ENCODE measurements around the gene DCAF10. TPM values are rescaled to one million over a fixed set of nuclear protein-coding genes. Genes with fewer than 3 reads are reported as not detected.
A peak's percentile ranks its signal among the peaks of the same experiment; 100 is the strongest.

DCAF10 gene
- total RNA-seq, 1 donor from 2014 or later: 27.5 TPM

DNA sequence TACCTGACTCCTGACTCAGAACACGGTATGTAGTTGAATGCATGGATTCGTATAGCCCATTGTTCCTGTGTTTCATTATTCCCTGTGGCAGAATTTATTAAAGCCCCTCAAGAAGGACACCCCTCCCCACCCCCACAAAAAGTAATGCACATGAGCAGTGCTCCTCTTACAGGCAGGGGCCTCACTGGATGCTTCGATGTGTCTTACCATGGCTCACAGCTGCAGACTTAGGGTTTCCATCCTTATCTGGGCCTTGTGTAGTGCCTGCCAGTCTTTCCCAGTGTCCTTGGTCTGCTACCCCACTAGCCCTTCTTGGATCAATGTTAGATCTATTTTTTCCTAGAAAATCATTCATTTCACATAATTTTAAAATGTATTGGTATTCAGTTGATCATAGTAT lies 30.6 kb upstream of the DCAF10 start:
- Histone ChIP-seq H3K4me3 (no peak overlapping the region), H3K9me3 (no peaks in the 10 kb centered on the region), H3K27me3 (no peaks in the 10 kb centered on the region), H3K27ac (no peak overlapping the region), H3K36me3 (peaks cover 0 to 28% of the 10 kb centered on the region in 2 donors), H3K4me1 (no peaks in the 10 kb centered on the region)
- DNase-seq (ENCODE audit: extremely low spot score in 2 of 2): no peak
- intact Hi-C loops (cut with DNase I): no loop called here
- TF ChIP-seq POLR2A (IDR thresholded peaks at IDR 0.05): no peak
- TF ChIP-seq POLR2AphosphoS5 (IDR thresholded peaks at IDR 0.05; ENCODE audit: insufficient read depth in 1 of 2, low read depth in 1 of 2): no peak
- TF ChIP-seq, protein P1, sequence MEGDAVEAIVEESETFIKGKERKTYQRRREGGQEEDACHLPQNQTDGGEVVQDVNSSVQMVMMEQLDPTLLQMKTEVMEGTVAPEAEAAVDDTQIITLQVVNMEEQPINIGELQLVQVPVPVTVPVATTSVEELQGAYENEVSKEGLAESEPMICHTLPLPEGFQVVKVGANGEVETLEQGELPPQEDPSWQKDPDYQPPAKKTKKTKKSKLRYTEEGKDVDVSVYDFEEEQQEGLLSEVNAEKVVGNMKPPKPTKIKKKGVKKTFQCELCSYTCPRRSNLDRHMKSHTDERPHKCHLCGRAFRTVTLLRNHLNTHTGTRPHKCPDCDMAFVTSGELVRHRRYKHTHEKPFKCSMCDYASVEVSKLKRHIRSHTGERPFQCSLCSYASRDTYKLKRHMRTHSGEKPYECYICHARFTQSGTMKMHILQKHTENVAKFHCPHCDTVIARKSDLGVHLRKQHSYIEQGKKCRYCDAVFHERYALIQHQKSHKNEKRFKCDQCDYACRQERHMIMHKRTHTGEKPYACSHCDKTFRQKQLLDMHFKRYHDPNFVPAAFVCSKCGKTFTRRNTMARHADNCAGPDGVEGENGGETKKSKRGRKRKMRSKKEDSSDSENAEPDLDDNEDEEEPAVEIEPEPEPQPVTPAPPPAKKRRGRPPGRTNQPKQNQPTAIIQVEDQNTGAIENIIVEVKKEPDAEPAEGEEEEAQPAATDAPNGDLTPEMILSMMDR (IDR thresholded peaks at IDR 0.05): no peak

DNA sequence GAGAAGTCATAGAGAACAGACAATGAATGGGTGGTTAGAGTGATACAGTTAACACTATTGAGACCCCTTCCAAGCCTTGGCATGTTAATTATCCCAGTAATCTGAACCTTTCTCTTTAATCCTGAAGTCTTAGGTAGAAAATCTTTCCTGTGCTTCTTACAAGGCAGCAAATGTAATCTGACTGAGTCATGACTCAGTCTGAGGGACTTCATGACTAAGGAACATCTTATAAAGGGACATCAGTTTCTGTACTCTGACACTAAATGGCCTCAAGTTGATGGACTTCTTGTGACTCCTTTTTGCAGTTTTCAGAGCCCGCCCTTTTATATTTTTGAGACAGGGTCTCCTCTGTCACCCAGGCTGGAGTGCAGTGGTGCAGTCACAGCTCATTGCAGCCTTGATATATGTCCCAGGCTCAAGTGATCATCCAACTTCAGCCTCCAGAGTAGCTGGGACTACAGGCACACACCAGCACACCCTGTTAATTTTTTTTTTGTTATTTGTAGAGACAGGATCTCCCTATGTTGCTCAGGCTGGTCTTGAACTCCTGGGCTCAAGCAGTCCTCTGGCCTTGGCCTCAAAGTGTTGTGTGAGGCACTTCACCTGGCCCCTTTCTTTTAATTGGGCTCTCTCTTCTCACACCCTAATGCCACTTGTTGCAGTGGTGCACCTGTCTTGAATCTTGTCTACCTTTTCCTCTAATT lies 25.2 kb upstream of the DCAF10 start:
- Histone ChIP-seq H3K4me3 (no peak overlapping the region), H3K9me3 (no peaks in the 10 kb centered on the region), H3K27me3 (no peaks in the 10 kb centered on the region), H3K36me3 (peaks cover 5 to 49% of the 10 kb centered on the region in 2 donors), H3K27ac (no peak overlapping the region), H3K4me1 (no peaks in the 10 kb centered on the region)
- DNase-seq (ENCODE audit: extremely low spot score in 2 of 2): no peak
- intact Hi-C loops (cut with DNase I): no loop called here
- TF ChIP-seq, protein P1 (IDR thresholded peaks at IDR 0.05): no peak
- TF ChIP-seq POLR2AphosphoS5 (IDR thresholded peaks at IDR 0.05; ENCODE audit: insufficient read depth in 1 of 2, low read depth in 1 of 2) (no peak), POLR2A (IDR thresholded peaks at IDR 0.05) (no peak)

DNA sequence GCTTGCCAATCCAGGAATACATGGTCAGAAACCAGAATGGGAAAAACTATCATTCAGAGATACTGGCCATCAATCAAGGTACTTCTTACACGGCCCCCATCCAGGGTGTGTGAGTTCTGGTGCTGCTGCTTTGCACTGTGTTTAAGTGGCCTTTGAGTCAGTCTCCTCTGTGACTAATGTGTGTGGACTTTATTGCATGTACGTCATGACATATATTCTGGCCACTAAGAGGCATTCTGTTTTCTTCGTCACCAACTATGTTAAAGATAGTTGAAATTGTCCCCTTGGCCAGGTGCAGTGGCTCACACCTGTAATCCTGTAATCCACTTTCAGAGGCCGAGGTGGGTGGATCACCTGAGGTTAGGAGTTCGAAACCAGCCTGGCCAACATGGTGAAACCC lies 24.3 kb upstream of the DCAF10 start:
- Histone ChIP-seq H3K27me3 (no peaks in the 10 kb centered on the region), H3K4me3 (no peak overlapping the region), H3K4me1 (no peaks in the 10 kb centered on the region), H3K27ac (no peak overlapping the region), H3K9me3 (no peaks in the 10 kb centered on the region), H3K36me3 (peaks cover 5 to 59% of the 10 kb centered on the region in 2 donors)
- DNase-seq (ENCODE audit: extremely low spot score in 2 of 2): no peak
- intact Hi-C loops (cut with DNase I): no loop called here
- TF ChIP-seq, protein P1 (IDR thresholded peaks at IDR 0.05): no peak

DNA sequence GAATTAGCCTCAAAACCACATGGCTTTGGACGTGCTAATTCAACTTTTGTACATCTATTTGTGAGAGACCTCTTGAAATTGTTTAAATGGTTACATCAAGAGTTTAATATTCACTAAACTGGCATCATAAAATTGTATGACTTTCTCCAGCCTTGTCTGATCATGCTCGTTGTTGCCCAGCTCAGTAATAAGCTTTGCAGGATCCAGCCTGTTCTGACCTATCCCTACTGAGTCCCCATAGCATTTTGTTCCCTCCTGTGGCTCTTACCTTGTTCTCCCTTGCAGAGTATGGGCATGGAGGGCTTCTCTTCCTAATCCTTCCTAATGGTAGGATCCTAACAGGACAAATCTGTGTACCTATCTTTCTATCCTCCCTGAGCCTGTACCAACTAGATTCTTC lies 22.1 kb upstream of the DCAF10 start:
- intact Hi-C loops (cut with DNase I): no loop called here
- H3K27me3 ChIP-seq: no peaks in the 10 kb centered on the region
- TF ChIP-seq, protein P1 (IDR thresholded peaks at IDR 0.05): no peak
- no peak for TF ChIP-seq POLR2A (IDR thresholded peaks at IDR 0.05)
- no peak for TF ChIP-seq POLR2AphosphoS5 (IDR thresholded peaks at IDR 0.05; ENCODE audit: insufficient read depth in 1 of 2, low read depth in 1 of 2)
- H3K36me3 ChIP-seq: peaks cover 5 to 61% of the 10 kb centered on the region in 2 donors
- H3K27ac ChIP-seq: no peak overlapping the region
- no peak overlapping the region for H3K4me3 ChIP-seq
- no peak for DNase-seq (ENCODE audit: extremely low spot score in 2 of 2)
- peaks cover 11% of the 10 kb centered on the region for H3K4me1 ChIP-seq
- no peaks in the 10 kb centered on the region for H3K9me3 ChIP-seq

DNA sequence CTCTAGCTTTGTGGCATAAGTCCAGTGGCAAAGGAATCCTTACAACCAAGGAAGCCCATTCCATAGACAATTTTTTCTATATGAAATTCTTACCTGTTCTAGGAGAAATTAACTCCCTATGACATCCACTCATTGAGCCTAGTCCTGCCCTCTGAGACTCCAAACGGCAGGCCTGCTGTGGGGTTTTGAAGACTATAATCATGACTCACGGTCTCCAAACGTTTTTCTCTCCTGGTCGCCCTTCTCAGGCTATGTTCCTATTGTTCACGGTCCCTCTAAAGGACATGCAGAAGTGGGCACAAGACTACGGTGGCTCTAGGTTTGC lies 16.3 kb upstream of the DCAF10 start:
- TF ChIP-seq, protein P1 (IDR thresholded peaks at IDR 0.05): no peak
- TF ChIP-seq POLR2AphosphoS5 (IDR thresholded peaks at IDR 0.05; ENCODE audit: insufficient read depth in 1 of 2, low read depth in 1 of 2) (no peak), POLR2A (IDR thresholded peaks at IDR 0.05) (no peak)
- peak overlapping the region; percentile 89 to 96 for H3K4me3 ChIP-seq
- H3K36me3 ChIP-seq: peaks cover 0 to 37% of the 10 kb centered on the region in 2 donors
- peak overlapping the region; percentile 77 for H3K27ac ChIP-seq
- no peaks in the 10 kb centered on the region for H3K9me3 ChIP-seq
- H3K4me1 ChIP-seq: peaks cover 26% of the 10 kb centered on the region
- intact Hi-C loops (cut with DNase I): loop anchor here (10.0 kb wide), 1 partner anchor 121 kb away; the partner anchor contains the start of gene SLC25A51
- no peaks in the 10 kb centered on the region for H3K27me3 ChIP-seq
- DNase-seq (ENCODE audit: extremely low spot score in 2 of 2): no peak

Data from vagina (tissue), 2 donors.